HepG2 (cell line): ENCODE results near the gene RABGEF1. TPM values are rescaled to one million over a fixed set of nuclear protein-coding genes. Genes with fewer than 3 reads are reported as not detected.

Experiments used
- ATRX ChIP-seq: sonication (generic); formaldehyde crosslinking; IDR thresholded peaks from 2 replicates; pipeline ENCODE4 v1.4.0; 2020; ENCODE audit warnings: missing genetic modification reagents, borderline replicate concordance
- EEA1 ChIP-seq: sonication (generic); formaldehyde crosslinking; IDR thresholded peaks from 2 replicates; pipeline ENCODE4 v1.5.1; 2020; ENCODE audit warnings: mild to moderate bottlenecking, missing genetic modification reagents, borderline replicate concordance
- ELF4 ChIP-seq: sonication (generic); formaldehyde crosslinking; IDR thresholded peaks from 2 replicates; pipeline ENCODE4 v1.5.0; 2020; ENCODE audit warnings: missing genetic modification reagents, mild to moderate bottlenecking, moderate library complexity, borderline replicate concordance
- ERF ChIP-seq: IDR thresholded peaks from 2 replicates; pipeline ENCODE4 v1.6.1; 2018; ENCODE audit warnings: missing biosample characterization, missing genetic modification reagents
- KDM1A ChIP-seq: IDR thresholded peaks from 2 replicates; pipeline ENCODE4 v1.6.1; 2016; ENCODE audit warnings: missing compliant biosample characterization
- KDM6A ChIP-seq: IDR thresholded peaks from 2 replicates; pipeline ENCODE4 v1.6.1; 2016; ENCODE audit warnings: low read depth
- MTA1 ChIP-seq: sonication (generic); formaldehyde crosslinking; IDR thresholded peaks from 2 replicates; pipeline ENCODE4 v1.4.0; 2020; ENCODE audit warnings: missing genetic modification reagents, mild to moderate bottlenecking, borderline replicate concordance
- PCBP1 ChIP-seq: fragments of 200-400 bp; formaldehyde crosslinking; IDR thresholded peaks from 2 replicates; pipeline ENCODE4 v1.6.1; 2017; ENCODE audit warnings: mild to moderate bottlenecking, low read depth, low read length, borderline replicate concordance
- PITX1 ChIP-seq: sonication (generic); formaldehyde crosslinking; IDR thresholded peaks from 2 replicates; pipeline ENCODE4 v1.5.1; 2020; ENCODE audit warnings: mild to moderate bottlenecking, missing genetic modification reagents
- RBM39 ChIP-seq: fragments of 200-400 bp; formaldehyde crosslinking; IDR thresholded peaks from one replicate; pipeline ENCODE4 v1.6.1; 2018; ENCODE audit warnings: antibody characterized with exemption, mild to moderate bottlenecking, low read depth, low read length; ENCODE audit not compliant: poor library complexity, severe bottlenecking
- SMAD3 ChIP-seq: sonication (generic); formaldehyde crosslinking; IDR thresholded peaks from 2 replicates; pipeline ENCODE4 v1.4.0; 2020; ENCODE audit warnings: missing genetic modification reagents
- SMC3 ChIP-seq: IDR thresholded peaks from 2 replicates; pipeline ENCODE4 v1.6.1; 2011; ENCODE audit warnings: low read length, improper control_type of control experiment
- XRCC5 ChIP-seq: fragments of 200-400 bp; formaldehyde crosslinking; optimal IDR thresholded peaks from 2 replicates; pipeline ENCODE3; 2017; ENCODE audit warnings: mild to moderate bottlenecking, low read length
- ZNF274 ChIP-seq: sonication (generic); formaldehyde crosslinking; IDR thresholded peaks from 2 replicates; pipeline ENCODE4 v1.5.1; 2020; ENCODE audit warnings: mild to moderate bottlenecking, missing genetic modification reagents
- ZNF30 ChIP-seq: sonication (generic); formaldehyde crosslinking; IDR thresholded peaks from 2 replicates; pipeline ENCODE4 v1.5.0; 2020; ENCODE audit warnings: mild to moderate bottlenecking, missing genetic modification reagents
- ZNF350 ChIP-seq: sonication (generic); formaldehyde crosslinking; IDR thresholded peaks from 2 replicates; pipeline ENCODE4 v1.4.0; 2020; ENCODE audit warnings: mild to moderate bottlenecking, low read depth, missing genetic modification reagents, borderline replicate concordance
- ZNF383 ChIP-seq: sonication (generic); formaldehyde crosslinking; IDR thresholded peaks from 2 replicates; pipeline ENCODE4 v1.4.0; 2020; ENCODE audit warnings: missing genetic modification reagents, mild to moderate bottlenecking, borderline replicate concordance
- ZNF446 ChIP-seq: sonication (generic); formaldehyde crosslinking; IDR thresholded peaks from 2 replicates; pipeline ENCODE4 v1.5.0; 2020; ENCODE audit warnings: mild to moderate bottlenecking, missing genetic modification reagents
- ZNF672 ChIP-seq: sonication (generic); formaldehyde crosslinking; IDR thresholded peaks from 2 replicates; pipeline ENCODE4 v1.8.1; 2022; ENCODE audit warnings: missing genetic modification reagents
- ZNF788 ChIP-seq: sonication (generic); formaldehyde crosslinking; IDR thresholded peaks from 2 replicates; pipeline ENCODE4 v1.5.0; 2020; ENCODE audit warnings: mild to moderate bottlenecking, missing genetic modification reagents, borderline replicate concordance
- ZNF883 ChIP-seq: sonication (generic); formaldehyde crosslinking; IDR thresholded peaks from 2 replicates; pipeline ENCODE4 v1.5.1; 2020; ENCODE audit warnings: mild to moderate bottlenecking, missing genetic modification reagents; ENCODE audit errors: not compliant biosample characterization
- polyA plus RNA-seq, 8 experiments: library from polyadenylated mRNA; depleted of rRNA in 3 of 8; stranded (reverse) in 7 of 8; unstranded in 1 of 8; fragments of >200 nt; fragmentation: Illumina TruSeq in 4 of 8; extraction: Trizol in 4 of 8; gene quantifications; 2 replicates each; pipeline versions ENCODE4 v1.2.1 to v1.2.3, GENCODE V29; 2011 to 2016; ENCODE audit warnings: low read depth in 4 of 8, missing spikeins in 1 of 8, mixed read lengths in 1 of 8; ENCODE audit not compliant: insufficient read depth in 1 of 8
- total RNA-seq, 5 experiments: library from RNA; depleted of rRNA; stranded (reverse); fragments of >200 nt; fragmentation: Illumina TruSeq; extraction: Trizol; gene quantifications; 2 replicates each; pipeline ENCODE4 v1.2.3, GENCODE V29; 2016; ENCODE audit warnings: low read depth in 1 of 5
- TF ChIP-seq, protein P1 (sequence below): sonication (generic); formaldehyde crosslinking; IDR thresholded peaks from 2 replicates; pipeline ENCODE4 v1.5.0; 2020; ENCODE audit warnings: mild to moderate bottlenecking, missing genetic modification reagents, moderate library complexity
- TF ChIP-seq, protein P2 (sequence below): sonication (generic); formaldehyde crosslinking; IDR thresholded peaks from 2 replicates; pipeline ENCODE4 v1.4.0; 2020; ENCODE audit warnings: low read depth, mild to moderate bottlenecking, missing genetic modification reagents
- TF ChIP-seq, protein P3 (sequence below): sonication (generic); formaldehyde crosslinking; IDR thresholded peaks from 2 replicates; pipeline ENCODE4 v1.4.0; 2020; ENCODE audit warnings: mild to moderate bottlenecking, missing genetic modification reagents

The RABGEF1 gene
- total and polyA plus RNA-seq, 2 of the 13 experiments (the other 11 are each of a cell fraction or from before 2014, with no cell fraction given): 22.7 to 35.3 TPM

DNA sequence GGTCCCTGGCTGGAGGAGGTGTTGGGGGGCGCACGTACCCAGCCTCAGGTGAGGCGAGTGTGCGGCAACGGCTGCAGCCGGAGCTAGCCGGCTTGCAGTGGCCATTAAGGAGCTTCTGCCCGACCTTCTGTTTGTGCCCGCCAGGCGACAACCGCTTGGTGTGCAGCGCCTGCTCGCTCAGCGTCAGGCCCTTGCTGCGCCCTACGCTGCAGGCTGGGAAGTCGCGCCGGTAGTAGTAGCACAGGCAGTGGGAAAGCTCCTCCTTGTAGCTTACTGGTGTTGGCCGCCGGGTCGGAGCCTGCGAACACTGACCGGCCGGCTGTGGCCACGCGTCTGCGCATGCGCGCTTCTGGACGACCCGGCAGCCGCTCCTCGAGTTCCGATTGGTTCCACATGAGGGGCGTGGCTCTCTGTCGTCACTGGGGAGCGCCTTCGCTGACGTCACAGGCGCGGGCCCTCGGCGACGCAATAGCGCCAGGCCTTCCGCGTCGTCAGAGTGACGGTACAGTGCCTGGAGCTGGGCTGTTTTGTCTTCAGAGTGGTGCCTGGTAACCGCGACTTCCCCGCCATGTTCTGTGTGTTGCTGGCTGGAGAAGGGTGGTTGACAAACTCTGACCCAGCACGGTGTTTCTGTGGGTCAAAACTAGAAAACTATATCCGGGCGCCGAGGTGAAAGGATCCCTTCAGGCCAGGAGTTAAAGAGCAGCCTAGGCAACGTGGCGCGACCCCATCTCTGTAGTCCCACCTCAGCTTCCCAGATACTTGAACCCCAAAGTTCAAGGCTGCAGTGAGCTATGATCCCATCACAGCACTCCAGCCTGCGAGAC is 104.2 kb downstream of the RABGEF1 start (continued):
- TF ChIP-seq, protein P1, sequence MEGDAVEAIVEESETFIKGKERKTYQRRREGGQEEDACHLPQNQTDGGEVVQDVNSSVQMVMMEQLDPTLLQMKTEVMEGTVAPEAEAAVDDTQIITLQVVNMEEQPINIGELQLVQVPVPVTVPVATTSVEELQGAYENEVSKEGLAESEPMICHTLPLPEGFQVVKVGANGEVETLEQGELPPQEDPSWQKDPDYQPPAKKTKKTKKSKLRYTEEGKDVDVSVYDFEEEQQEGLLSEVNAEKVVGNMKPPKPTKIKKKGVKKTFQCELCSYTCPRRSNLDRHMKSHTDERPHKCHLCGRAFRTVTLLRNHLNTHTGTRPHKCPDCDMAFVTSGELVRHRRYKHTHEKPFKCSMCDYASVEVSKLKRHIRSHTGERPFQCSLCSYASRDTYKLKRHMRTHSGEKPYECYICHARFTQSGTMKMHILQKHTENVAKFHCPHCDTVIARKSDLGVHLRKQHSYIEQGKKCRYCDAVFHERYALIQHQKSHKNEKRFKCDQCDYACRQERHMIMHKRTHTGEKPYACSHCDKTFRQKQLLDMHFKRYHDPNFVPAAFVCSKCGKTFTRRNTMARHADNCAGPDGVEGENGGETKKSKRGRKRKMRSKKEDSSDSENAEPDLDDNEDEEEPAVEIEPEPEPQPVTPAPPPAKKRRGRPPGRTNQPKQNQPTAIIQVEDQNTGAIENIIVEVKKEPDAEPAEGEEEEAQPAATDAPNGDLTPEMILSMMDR (CRISPR knock-in tag): 0 out of 2 replicates have a peak, but pooled peaks have one; percentile 41
- TF ChIP-seq ELF4 (no peak), ZNF672 (no peak), MTA1 (CRISPR knock-in tag) (no peak), ZNF883 (CRISPR knock-in tag) (peak; percentile 88), ZNF788 (CRISPR knock-in tag) (peak; percentile 56; the same call in 1 of the 2 replicates), EEA1 (CRISPR knock-in tag) (peak; percentile 48; the same call in 1 of the 2 replicates), ZNF274 (CRISPR knock-in tag) (peak; percentile 78), SMAD3 (CRISPR knock-in tag) (peak; percentile 56; the same call in 1 of the 2 replicates), ZNF446 (CRISPR knock-in tag) (no peak), ZNF383 (CRISPR knock-in tag) (no peak), ATRX (no peak), KDM6A (no peak), RBM39 (peak; percentile 69), PCBP1 (no peak), ZNF350 (peak; percentile 76), ZNF30 (no peak), XRCC5 (peak; percentile 68), PITX1 (CRISPR knock-in tag) (no peak), SMC3 (no peak), KDM1A (0 out of 2 replicates have a peak, but pooled peaks have one; percentile 22), ERF (peak; percentile 92; the same call in 1 of the 2 replicates)
- TF ChIP-seq, protein P2, sequence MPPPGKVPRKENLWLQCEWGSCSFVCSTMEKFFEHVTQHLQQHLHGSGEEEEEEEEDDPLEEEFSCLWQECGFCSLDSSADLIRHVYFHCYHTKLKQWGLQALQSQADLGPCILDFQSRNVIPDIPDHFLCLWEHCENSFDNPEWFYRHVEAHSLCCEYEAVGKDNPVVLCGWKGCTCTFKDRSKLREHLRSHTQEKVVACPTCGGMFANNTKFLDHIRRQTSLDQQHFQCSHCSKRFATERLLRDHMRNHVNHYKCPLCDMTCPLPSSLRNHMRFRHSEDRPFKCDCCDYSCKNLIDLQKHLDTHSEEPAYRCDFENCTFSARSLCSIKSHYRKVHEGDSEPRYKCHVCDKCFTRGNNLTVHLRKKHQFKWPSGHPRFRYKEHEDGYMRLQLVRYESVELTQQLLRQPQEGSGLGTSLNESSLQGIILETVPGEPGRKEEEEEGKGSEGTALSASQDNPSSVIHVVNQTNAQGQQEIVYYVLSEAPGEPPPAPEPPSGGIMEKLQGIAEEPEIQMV (CRISPR knock-in tag): no peak
- TF ChIP-seq, protein P3, sequence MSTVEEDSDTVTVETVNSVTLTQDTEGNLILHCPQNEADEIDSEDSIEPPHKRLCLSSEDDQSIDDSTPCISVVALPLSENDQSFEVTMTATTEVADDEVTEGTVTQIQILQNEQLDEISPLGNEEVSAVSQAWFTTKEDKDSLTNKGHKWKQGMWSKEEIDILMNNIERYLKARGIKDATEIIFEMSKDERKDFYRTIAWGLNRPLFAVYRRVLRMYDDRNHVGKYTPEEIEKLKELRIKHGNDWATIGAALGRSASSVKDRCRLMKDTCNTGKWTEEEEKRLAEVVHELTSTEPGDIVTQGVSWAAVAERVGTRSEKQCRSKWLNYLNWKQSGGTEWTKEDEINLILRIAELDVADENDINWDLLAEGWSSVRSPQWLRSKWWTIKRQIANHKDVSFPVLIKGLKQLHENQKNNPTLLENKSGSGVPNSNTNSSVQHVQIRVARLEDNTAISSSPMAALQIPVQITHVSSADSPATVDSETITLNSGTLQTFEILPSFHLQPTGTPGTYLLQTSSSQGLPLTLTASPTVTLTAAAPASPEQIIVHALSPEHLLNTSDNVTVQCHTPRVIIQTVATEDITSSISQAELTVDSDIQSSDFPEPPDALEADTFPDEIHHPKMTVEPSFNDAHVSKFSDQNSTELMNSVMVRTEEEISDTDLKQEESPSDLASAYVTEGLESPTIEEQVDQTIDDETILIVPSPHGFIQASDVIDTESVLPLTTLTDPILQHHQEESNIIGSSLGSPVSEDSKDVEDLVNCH (CRISPR knock-in tag): no peak
